GM11168 (cell line): ENCODE measurements around the gene TRIM58.

Source experiments
- in situ Hi-C: fragments of 300-500 bp; cut with MboI; formaldehyde crosslinking; loops from one replicate; pipeline ENCODE4 v1.12.0; 2022; ENCODE audit warnings: low sequenced_read_pairs; ENCODE audit not compliant: unreplicated experiment

TRIM58 gene

DNA sequence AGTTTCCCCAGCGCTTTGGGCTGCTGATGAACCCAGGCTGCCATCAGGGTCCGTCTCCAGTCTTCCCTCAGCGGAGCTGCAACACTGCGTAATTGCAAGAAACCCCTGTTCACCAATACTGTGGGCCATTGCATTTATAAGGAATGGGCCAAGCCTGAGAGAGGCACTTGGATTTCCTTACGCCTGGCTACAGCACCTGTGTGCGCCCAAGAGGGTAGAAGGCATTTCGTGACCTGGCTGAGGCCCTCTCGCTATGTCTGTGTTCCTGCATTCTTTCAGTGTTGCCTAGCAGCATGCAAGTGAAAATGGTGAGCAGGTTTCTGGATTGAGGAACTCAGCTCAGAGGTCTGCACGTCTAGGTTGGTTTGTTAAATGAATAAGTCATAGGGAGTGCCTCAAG lies 26.4 kb downstream of the TRIM58 start:
- in situ Hi-C loops, result no loop called here

- in situ Hi-C loops, result no loop called here
Measured at GRCh38 chr1:247884797-247885413, 27.9 kb downstream of the TRIM58 start.

- in situ Hi-C loops, result no loop called here
Measured at GRCh38 chr1:247895163-247895637, 38.2 kb downstream of the TRIM58 start, which contains the start of gene OR2W3. Gene OR2W3 (plus strand): TSS chr1:247895587. CDS start chr1:247895587, 0 bp downstream.

- in situ Hi-C loops, result no loop called here
Measured at GRCh38 chr1:247895976-247896375, 39.0 kb downstream of the TRIM58 start.

- in situ Hi-C loops, result no loop called here
Measured at GRCh38 chr1:247904122-247904521, 47.1 kb downstream of the TRIM58 start.

DNA sequence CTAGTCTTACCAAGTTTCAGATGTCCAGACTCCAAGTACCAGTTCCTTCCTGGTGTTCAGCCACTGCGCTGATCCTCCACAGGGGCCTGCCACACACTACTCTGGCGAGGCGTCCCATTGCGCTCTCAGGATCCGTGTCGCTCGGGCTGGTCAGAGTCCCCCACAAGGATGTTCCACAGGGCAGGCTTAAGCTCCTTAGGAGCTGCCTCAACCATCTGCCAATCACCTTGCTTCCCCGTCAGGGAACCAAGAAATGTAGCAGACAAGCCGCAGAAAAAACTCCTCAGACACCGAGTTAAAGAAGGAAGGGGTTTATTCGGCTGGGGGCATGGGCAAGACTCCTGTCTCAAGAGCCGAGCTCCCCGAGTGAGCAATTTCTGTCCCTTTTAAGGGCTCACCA lies 48.2 kb downstream of the TRIM58 start:
- in situ Hi-C loops, result no loop called here

DNA sequence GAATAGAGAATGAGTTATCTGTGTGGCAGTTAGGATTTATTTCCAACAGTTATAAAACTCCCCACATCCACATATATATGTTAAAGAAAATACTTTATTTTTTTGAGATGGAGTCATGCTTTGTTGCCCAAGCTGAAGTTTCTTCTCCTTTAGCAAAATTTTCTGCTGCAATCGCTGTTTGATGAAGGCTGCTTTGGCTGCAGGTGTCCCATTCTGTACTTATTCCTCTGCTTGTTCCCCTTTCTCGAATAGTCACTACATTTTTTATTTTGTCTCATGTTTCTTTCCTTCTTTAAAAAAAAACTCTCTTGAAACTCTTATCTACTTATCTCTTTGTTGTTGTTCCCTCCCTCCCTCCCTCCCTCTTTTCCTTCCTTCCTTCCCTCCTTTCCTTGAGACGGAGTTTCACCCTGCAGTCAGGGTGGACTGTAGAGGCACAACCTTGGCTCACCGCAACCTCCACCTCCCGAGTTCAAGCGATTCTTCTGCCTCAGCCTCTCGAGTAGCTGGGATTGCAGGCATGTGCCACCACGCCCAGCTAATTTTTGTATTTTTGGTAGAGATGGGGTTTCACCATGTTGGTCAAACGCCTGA lies 49.0 kb downstream of the TRIM58 start:
- in situ Hi-C loops, result no loop called here

GRCh38 chr1:247906504-247907047 lies 49.6 kb downstream of the TRIM58 start:
- in situ Hi-C loops, result no loop called here

DNA sequence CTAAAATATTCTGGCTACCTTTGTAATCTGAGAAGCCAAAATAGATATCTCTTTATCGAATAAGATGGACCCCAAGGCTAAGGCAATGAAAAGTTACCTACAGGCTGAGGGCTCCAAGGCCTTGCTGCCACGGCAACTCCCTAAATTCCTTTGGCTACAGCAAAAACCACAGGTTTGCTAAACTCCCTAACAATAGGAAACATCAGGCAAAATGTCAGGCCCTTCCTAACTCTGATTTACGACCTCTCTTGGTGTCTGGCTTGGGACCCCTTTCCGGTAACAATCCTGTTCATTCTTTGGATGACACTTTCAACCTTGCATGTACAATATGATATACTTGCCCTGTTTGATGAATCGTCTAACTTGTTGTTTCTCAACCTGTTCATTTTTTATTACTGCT lies 51.8 kb downstream of the TRIM58 start:
- in situ Hi-C loops, result no loop called here

GRCh38 chr1:247913786-247914185 lies 56.8 kb downstream of the TRIM58 start:
- in situ Hi-C loops, result no loop called here

- in situ Hi-C loops, result no loop called here
Measured at GRCh38 chr1:247914941-247915662, 58.1 kb downstream of the TRIM58 start.

DNA sequence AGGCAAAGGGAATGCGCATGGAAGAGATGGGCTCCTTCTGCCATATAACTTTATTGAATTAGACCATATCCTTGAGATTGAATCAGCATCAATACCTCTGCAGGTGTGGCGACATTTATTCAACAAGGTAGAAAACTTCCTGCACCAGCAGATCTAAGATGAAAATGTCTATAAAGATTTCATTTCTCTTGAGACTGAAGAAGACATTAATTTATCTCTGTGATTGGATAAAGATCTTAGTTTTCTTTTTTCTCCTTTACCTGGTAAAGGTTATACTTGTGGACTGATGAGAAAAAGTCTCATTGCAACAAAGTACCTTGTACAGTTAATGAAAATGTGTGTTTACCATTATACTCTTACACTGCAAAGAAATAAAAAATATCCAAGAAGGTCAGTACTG lies 63.0 kb downstream of the TRIM58 start, which contains the start of gene OR2T8:
Gene OR2T8 (plus strand): TSS at position 301 of the 400 bp plus-strand sequence. CDS start 766 bp downstream, outside the sequence.
- in situ Hi-C loops, result no loop called here

DNA sequence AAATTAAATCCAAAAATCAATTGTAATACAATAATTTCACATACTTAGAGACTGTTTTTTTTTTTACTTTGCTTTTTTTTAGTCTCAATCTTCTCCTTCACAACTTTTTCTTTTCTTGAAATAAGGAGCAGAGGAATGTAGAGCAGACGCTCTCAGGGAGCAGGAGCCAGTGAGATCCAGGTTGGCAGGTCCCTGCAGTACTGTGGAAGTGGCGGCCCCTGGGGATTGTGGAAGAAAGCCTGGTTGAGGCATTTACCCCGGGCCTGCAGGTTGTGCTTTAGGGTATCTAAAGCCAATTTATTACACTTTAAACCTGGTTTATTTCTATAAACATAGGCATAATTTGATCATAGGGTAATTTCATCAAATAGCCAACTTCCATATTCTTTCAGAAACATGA lies 67.0 kb downstream of the TRIM58 start:
- in situ Hi-C loops, result no loop called here

DNA sequence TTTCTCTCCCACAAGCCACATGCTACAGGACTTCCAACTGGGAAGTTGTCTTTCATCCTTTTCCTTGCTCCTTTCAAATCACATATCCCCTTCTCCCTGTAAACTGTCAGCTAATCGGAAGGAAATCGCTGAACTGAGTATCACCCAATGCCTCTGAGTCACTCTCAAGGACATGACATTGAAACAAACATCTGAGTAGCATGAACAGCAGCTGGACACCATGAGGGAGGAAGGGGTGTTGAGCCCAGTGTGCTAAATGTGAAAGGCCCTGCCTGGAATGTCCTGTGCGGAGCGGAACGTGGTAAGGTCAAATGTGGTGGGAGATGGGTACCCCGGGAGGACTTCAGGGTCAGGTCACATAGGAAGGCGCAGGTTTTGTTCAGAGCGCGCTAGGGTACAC lies 67.9 kb downstream of the TRIM58 start, which contains the start of gene OR2AJ1:
Gene OR2AJ1 (plus strand): TSS at position 22 of the 400 bp plus-strand sequence. CDS start 8,880 bp downstream, outside the sequence.
- in situ Hi-C loops, result no loop called here
